ENCODE results near the gene EXT2.

EXT2 gene

GRCh38 chr11:44250421-44250820, 154.9 kb downstream of the EXT2 start:
- Histone ChIP-seq H3K36me3 (replicated peaks; ENCODE audit: insufficient read depth, low read length) (no peaks in the 10 kb centered on the region), H2AFZ (ENCODE audit: low read length) (no peak overlapping the region), H3K27me3 (replicated peaks; ENCODE audit: insufficient read depth, low read length) (no peaks in the 10 kb centered on the region), H3K4me1 (ENCODE audit: low read length) (peaks cover 7% of the 10 kb centered on the region), H3K27ac (ENCODE audit: low read length) (no peak overlapping the region), H4K20me1 (ENCODE audit: insufficient read depth, low read length) (no peaks in the 10 kb centered on the region), H3K4me2 (ENCODE audit: low read depth, low read length) (no peak overlapping the region), H3K9ac (ENCODE audit: low read length) (no peak overlapping the region), H3K4me3 (ENCODE audit: low read length) (no peak overlapping the region), H3K9me2 (replicated peaks; ENCODE audit: insufficient read depth, low read length) (no peaks in the 10 kb centered on the region), H3K79me2 (ENCODE audit: low read length) (no peaks in the 10 kb centered on the region), H3F3A (ENCODE audit: insufficient read depth, low read length) (peaks cover 2% of the 10 kb centered on the region; the same call in 1 of the 2 replicates), H3K9me3 (replicated peaks; ENCODE audit: insufficient read depth, low read length) (no peaks in the 10 kb centered on the region)
- no peak for TF ChIP-seq EZH2phosphoT487 (IDR thresholded peaks at IDR 0.05; ENCODE audit: low read length)
- no peak for TF ChIP-seq EZH2 (optimal IDR thresholded peaks at IDR 0.05; ENCODE audit: low read depth, low read length)
- no peak for TF ChIP-seq CTCF (IDR thresholded peaks at IDR 0.05; ENCODE audit: low read length)
- no peak for DNase-seq

GRCh38 chr11:44252999-44253602, 157.6 kb downstream of the EXT2 start:
- no peaks in the 10 kb centered on the region for H3K27me3 ChIP-seq (replicated peaks; ENCODE audit: insufficient read depth, low read length)
- DNase-seq = no peak
- TF ChIP-seq CTCF (IDR thresholded peaks at IDR 0.05; ENCODE audit: low read length) (no peak), EZH2phosphoT487 (IDR thresholded peaks at IDR 0.05; ENCODE audit: low read length) (no peak), EZH2 (optimal IDR thresholded peaks at IDR 0.05; ENCODE audit: low read depth, low read length) (no peak)
- no peak overlapping the region for H3K27ac ChIP-seq (ENCODE audit: low read length)
- no peaks in the 10 kb centered on the region for H3K79me2 ChIP-seq (ENCODE audit: low read length)
- H3K9ac ChIP-seq (ENCODE audit: low read length) = no peak overlapping the region
- H3K4me2 ChIP-seq (ENCODE audit: low read depth, low read length) = no peak overlapping the region
- no peaks in the 10 kb centered on the region for H3K36me3 ChIP-seq (replicated peaks; ENCODE audit: insufficient read depth, low read length)
- no peaks in the 10 kb centered on the region; the same call in 1 of the 2 replicates for H3F3A ChIP-seq (ENCODE audit: insufficient read depth, low read length)
- H3K4me1 ChIP-seq (ENCODE audit: low read length) = peaks cover 19% of the 10 kb centered on the region
- no peak overlapping the region for H3K4me3 ChIP-seq (ENCODE audit: low read length)
- H3K9me2 ChIP-seq (replicated peaks; ENCODE audit: insufficient read depth, low read length) = no peaks in the 10 kb centered on the region
- H2AFZ ChIP-seq (ENCODE audit: low read length) = no peak overlapping the region
- no peaks in the 10 kb centered on the region for H4K20me1 ChIP-seq (ENCODE audit: insufficient read depth, low read length)
- no peaks in the 10 kb centered on the region for H3K9me3 ChIP-seq (replicated peaks; ENCODE audit: insufficient read depth, low read length)

GRCh38 chr11:44255406-44256071, 160.1 kb downstream of the EXT2 start:
- H3K27me3 ChIP-seq (replicated peaks; ENCODE audit: insufficient read depth, low read length) = no peaks in the 10 kb centered on the region
- no peaks in the 10 kb centered on the region; the same call in 1 of the 2 replicates for H3F3A ChIP-seq (ENCODE audit: insufficient read depth, low read length)
- H3K9ac ChIP-seq (ENCODE audit: low read length) = no peak overlapping the region
- no peak for DNase-seq
- no peak overlapping the region for H3K27ac ChIP-seq (ENCODE audit: low read length)
- no peaks in the 10 kb centered on the region for H4K20me1 ChIP-seq (ENCODE audit: insufficient read depth, low read length)
- H3K4me1 ChIP-seq (ENCODE audit: low read length) = peaks cover 40% of the 10 kb centered on the region
- no peaks in the 10 kb centered on the region for H3K79me2 ChIP-seq (ENCODE audit: low read length)
- no peak overlapping the region for H3K4me3 ChIP-seq (ENCODE audit: low read length)
- TF ChIP-seq CTCF (IDR thresholded peaks at IDR 0.05; ENCODE audit: low read length) = no peak
- no peak for TF ChIP-seq EZH2 (optimal IDR thresholded peaks at IDR 0.05; ENCODE audit: low read depth, low read length)
- no peak for TF ChIP-seq EZH2phosphoT487 (IDR thresholded peaks at IDR 0.05; ENCODE audit: low read length)
- no peaks in the 10 kb centered on the region for H3K36me3 ChIP-seq (replicated peaks; ENCODE audit: insufficient read depth, low read length)
- H3K9me3 ChIP-seq (replicated peaks; ENCODE audit: insufficient read depth, low read length) = no peaks in the 10 kb centered on the region
- H3K4me2 ChIP-seq (ENCODE audit: low read depth, low read length) = no peak overlapping the region
- no peak overlapping the region for H2AFZ ChIP-seq (ENCODE audit: low read length)
- H3K9me2 ChIP-seq (replicated peaks; ENCODE audit: insufficient read depth, low read length) = no peaks in the 10 kb centered on the region

All from MM.1S (cell line).